Measurements from ENCODE around the gene UNC45B.

DNA sequence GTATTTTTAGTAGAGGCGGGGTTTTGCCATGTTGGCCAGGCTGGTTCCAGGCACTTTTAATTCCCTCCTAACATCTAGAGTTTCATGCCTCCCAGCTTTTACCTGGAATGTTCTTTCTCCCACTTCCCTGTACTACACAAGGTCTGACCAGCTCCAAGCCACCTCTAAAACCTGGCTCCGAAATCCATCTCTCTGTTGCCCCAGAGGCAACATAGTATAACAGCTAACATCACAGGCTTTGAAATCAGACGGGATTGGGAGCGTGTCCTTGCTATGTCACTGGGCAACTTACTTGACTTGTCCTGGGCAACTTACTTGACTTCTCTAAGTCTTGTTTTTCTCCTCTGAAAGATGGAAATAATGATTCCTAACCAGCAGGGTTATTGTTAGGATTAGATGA is 15.1 kb downstream of the UNC45B start:
- TF ChIP-seq, protein P1, sequence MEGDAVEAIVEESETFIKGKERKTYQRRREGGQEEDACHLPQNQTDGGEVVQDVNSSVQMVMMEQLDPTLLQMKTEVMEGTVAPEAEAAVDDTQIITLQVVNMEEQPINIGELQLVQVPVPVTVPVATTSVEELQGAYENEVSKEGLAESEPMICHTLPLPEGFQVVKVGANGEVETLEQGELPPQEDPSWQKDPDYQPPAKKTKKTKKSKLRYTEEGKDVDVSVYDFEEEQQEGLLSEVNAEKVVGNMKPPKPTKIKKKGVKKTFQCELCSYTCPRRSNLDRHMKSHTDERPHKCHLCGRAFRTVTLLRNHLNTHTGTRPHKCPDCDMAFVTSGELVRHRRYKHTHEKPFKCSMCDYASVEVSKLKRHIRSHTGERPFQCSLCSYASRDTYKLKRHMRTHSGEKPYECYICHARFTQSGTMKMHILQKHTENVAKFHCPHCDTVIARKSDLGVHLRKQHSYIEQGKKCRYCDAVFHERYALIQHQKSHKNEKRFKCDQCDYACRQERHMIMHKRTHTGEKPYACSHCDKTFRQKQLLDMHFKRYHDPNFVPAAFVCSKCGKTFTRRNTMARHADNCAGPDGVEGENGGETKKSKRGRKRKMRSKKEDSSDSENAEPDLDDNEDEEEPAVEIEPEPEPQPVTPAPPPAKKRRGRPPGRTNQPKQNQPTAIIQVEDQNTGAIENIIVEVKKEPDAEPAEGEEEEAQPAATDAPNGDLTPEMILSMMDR (IDR thresholded peaks at IDR 0.05): no peak
- no peak for TF ChIP-seq POLR2A (IDR thresholded peaks at IDR 0.05)
- no peak for TF ChIP-seq POLR2AphosphoS5 (IDR thresholded peaks at IDR 0.05)
- TF ChIP-seq EP300 (IDR thresholded peaks at IDR 0.05; ENCODE audit: low read depth): no peak
